HepG2 (cell line): Measurements from ENCODE around the gene EMC9. TPM values are rescaled to one million over a fixed set of nuclear protein-coding genes. Genes with fewer than 3 reads are reported as not detected.
A peak's percentile ranks its signal among the peaks of the same experiment; 100 is the strongest.

Experiments
- AGO1 ChIP-seq: fragments of 200-400 bp; formaldehyde crosslinking; IDR thresholded peaks from 2 replicates; pipeline ENCODE4 v1.6.1; 2017; ENCODE audit warnings: mild to moderate bottlenecking, low read depth, low read length, moderate library complexity; ENCODE audit not compliant: poor library complexity, severe bottlenecking
- ARHGAP35 ChIP-seq: sonication (generic); formaldehyde crosslinking; IDR thresholded peaks from 2 replicates; pipeline ENCODE4 v1.9.0; 2022; ENCODE audit warnings: mild to moderate bottlenecking, inconsistent platforms, moderate library complexity, missing genetic modification reagents, borderline replicate concordance
- ATF7 ChIP-seq, 2 experiments: fragments of 450-650 bp in 1 of 2; sonication (generic) in 1 of 2; formaldehyde crosslinking in 1 of 2; IDR thresholded peaks; 2 replicates each; pipeline versions ENCODE4 v1.4.0 to v1.6.1; 2016 to 2020; ENCODE audit warnings: antibody characterized with exemption in 1 of 2, mild to moderate bottlenecking in 1 of 2, missing genetic modification reagents in 1 of 2
- GTF2F1 ChIP-seq: fragments of 150-350 bp; IDR thresholded peaks from 2 replicates; pipeline ENCODE4 v1.6.1; 2014; ENCODE audit warnings: low read length
- JARID2 ChIP-seq: sonication (generic); formaldehyde crosslinking; IDR thresholded peaks from 2 replicates; pipeline ENCODE4 v1.8.1; 2023; ENCODE audit warnings: missing genetic modification reagents, inconsistent platforms; ENCODE audit not compliant: insufficient replicate concordance
- KDM3A ChIP-seq: IDR thresholded peaks from 2 replicates; pipeline ENCODE4 v1.6.1; 2018; ENCODE audit warnings: low read depth, missing compliant biosample characterization
- KMT2A ChIP-seq: sonication (generic); formaldehyde crosslinking; IDR thresholded peaks from 2 replicates; pipeline ENCODE4 v1.4.0; 2020; ENCODE audit warnings: missing genetic modification reagents
- MXD1 ChIP-seq: sonication (generic); formaldehyde crosslinking; IDR thresholded peaks from 2 replicates; pipeline ENCODE4 v1.4.0; 2020; ENCODE audit warnings: mild to moderate bottlenecking, missing genetic modification reagents
- NFE2 ChIP-seq: sonication (generic); formaldehyde crosslinking; IDR thresholded peaks from 2 replicates; pipeline ENCODE4 v1.4.0; 2020; ENCODE audit warnings: missing genetic modification reagents
- POGZ ChIP-seq: sonication (generic); formaldehyde crosslinking; IDR thresholded peaks from 2 replicates; pipeline ENCODE4 v1.4.0; 2020; ENCODE audit warnings: mild to moderate bottlenecking, missing genetic modification reagents
- SALL2 ChIP-seq: sonication (generic); formaldehyde crosslinking; IDR thresholded peaks from 2 replicates; pipeline ENCODE4 v1.8.1; 2023; ENCODE audit warnings: mild to moderate bottlenecking, missing genetic modification reagents, inconsistent platforms
- SETDB1 ChIP-seq: sonication (generic); formaldehyde crosslinking; IDR thresholded peaks from 2 replicates; pipeline ENCODE4 v1.5.1; 2020; ENCODE audit warnings: missing genetic modification reagents, mild to moderate bottlenecking, borderline replicate concordance
- THAP11 ChIP-seq: IDR thresholded peaks from 2 replicates; pipeline ENCODE4 v1.6.1; 2016; ENCODE audit warnings: missing biosample characterization, missing genetic modification reagents
- ZFP36 ChIP-seq: fragments of 150-350 bp; IDR thresholded peaks from 2 replicates; pipeline ENCODE4 v1.6.1; 2018; ENCODE audit warnings: borderline replicate concordance, low read length, low read depth; ENCODE audit not compliant: partially characterized antibody
- ZIK1 ChIP-seq: sonication (generic); formaldehyde crosslinking; IDR thresholded peaks from 2 replicates; pipeline ENCODE4 v1.5.0; 2020; ENCODE audit warnings: mild to moderate bottlenecking, low read depth, missing genetic modification reagents, borderline replicate concordance
- ZNF121 ChIP-seq: sonication (generic); formaldehyde crosslinking; IDR thresholded peaks from 2 replicates; pipeline ENCODE4 v1.5.0; 2020; ENCODE audit warnings: mild to moderate bottlenecking, missing genetic modification reagents
- ZNF124 ChIP-seq: sonication (generic); formaldehyde crosslinking; IDR thresholded peaks from 2 replicates; pipeline ENCODE4 v1.4.0; 2020; ENCODE audit warnings: missing genetic modification reagents
- ZNF510 ChIP-seq: sonication (generic); formaldehyde crosslinking; IDR thresholded peaks from 2 replicates; pipeline ENCODE4 v1.4.0; 2020; ENCODE audit warnings: low read depth, mild to moderate bottlenecking, missing genetic modification reagents
- ZNF557 ChIP-seq: sonication (generic); formaldehyde crosslinking; IDR thresholded peaks from 2 replicates; pipeline ENCODE4 v1.4.0; 2020; ENCODE audit warnings: missing genetic modification reagents
- ZNF777 ChIP-seq: sonication (generic); formaldehyde crosslinking; IDR thresholded peaks from 2 replicates; pipeline ENCODE4 v1.4.0; 2020; ENCODE audit warnings: missing genetic modification reagents
- ZNF879 ChIP-seq: sonication (generic); formaldehyde crosslinking; IDR thresholded peaks from 2 replicates; pipeline ENCODE4 v1.8.1; 2023; ENCODE audit warnings: missing genetic modification reagents
- ZSCAN25 ChIP-seq: sonication (generic); formaldehyde crosslinking; IDR thresholded peaks from 2 replicates; pipeline ENCODE4 v1.8.0; 2022; ENCODE audit warnings: mild to moderate bottlenecking, missing genetic modification reagents
- polyA plus RNA-seq, 8 experiments: library from polyadenylated mRNA; depleted of rRNA in 3 of 8; stranded (reverse) in 7 of 8; unstranded in 1 of 8; fragments of >200 nt; fragmentation: Illumina TruSeq in 4 of 8; extraction: Trizol in 4 of 8; gene quantifications; 2 replicates each; pipeline versions ENCODE4 v1.2.1 to v1.2.3, GENCODE V29; 2011 to 2016; ENCODE audit warnings: low read depth in 4 of 8, missing spikeins in 1 of 8, mixed read lengths in 1 of 8; ENCODE audit not compliant: insufficient read depth in 1 of 8
- total RNA-seq, 5 experiments: library from RNA; depleted of rRNA; stranded (reverse); fragments of >200 nt; fragmentation: Illumina TruSeq; extraction: Trizol; gene quantifications; 2 replicates each; pipeline ENCODE4 v1.2.3, GENCODE V29; 2016; ENCODE audit warnings: low read depth in 1 of 5
- TF ChIP-seq, protein P1 (sequence below): sonication (generic); formaldehyde crosslinking; IDR thresholded peaks from 2 replicates; pipeline ENCODE4 v1.4.0; 2020; ENCODE audit warnings: missing genetic modification reagents
- TF ChIP-seq, protein P2 (sequence below): fragments of 450-650 bp; IDR thresholded peaks from 2 replicates; pipeline ENCODE4 v1.6.1; 2017
- TF ChIP-seq, protein P3 (sequence below): sonication (generic); formaldehyde crosslinking; IDR thresholded peaks from 2 replicates; pipeline ENCODE4 v1.8.1; 2023; ENCODE audit warnings: mild to moderate bottlenecking, inconsistent platforms, moderate library complexity, missing genetic modification reagents, borderline replicate concordance

The EMC9 gene
- total and polyA plus RNA-seq, 2 of the 13 experiments (the other 11 are each of a cell fraction or from before 2014, with no cell fraction given): 60.5 to 78.7 TPM

DNA sequence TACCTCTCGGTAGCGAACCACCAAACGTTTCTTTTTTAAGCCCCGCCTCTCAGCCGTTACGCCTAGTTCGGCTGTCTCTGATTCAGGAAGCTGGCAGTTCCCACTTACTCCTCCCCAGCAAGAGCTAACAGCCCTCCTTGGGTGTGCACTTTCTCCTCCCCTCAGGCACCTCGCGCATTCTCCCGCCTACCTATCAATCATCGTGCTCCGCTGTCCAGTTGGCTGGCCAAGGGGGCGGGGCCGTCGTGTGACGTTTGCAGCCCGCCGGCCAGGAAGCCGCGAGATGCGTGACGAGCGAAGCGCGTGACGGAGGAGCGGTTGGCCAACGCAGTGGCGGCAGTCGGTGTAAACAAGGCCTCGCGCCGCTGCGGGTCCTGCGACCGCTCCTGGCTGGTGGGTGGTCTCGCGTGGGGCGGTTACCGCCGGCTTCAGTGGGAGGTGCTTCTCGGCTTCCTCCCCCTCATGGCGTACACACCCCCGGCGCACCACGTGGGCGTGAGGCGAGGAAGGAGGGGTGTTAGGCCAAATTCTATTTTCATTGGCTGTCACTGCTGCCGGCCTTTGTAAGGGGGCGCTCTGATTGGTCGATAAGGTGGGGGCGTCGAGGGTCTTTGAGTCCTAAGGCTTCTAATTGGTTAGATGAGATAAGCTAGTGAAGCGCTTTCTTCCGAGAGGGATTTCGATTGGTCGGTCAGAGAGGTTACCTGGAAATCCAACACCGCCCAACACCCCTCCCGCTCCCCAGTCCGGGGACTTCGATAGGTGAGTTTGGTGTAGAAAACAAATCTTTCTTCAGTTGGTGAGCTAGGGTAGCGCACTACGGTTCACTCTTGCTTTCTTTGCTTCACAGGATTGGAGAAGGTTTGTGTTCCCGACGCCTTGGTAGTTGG lies 26.6 kb downstream of the EMC9 start, which contains the start of the genes DCAF11 and NRL (continued):
- TF ChIP-seq POGZ (CRISPR knock-in tag): peak; percentile 94; the same call in 1 of the 2 replicates
- TF ChIP-seq ZNF124: peak; percentile 16; the same call in 1 of the 2 replicates
- no peak for TF ChIP-seq ATF7 (IDR thresholded peaks at IDR 0.05)
- TF ChIP-seq ATF7 (CRISPR knock-in tag; IDR thresholded peaks at IDR 0.05): peak; percentile 85
- TF ChIP-seq ZSCAN25: peak; percentile 86; the same call in 1 of the 2 replicates
- TF ChIP-seq MXD1 (CRISPR knock-in tag): peak; percentile 99
- no peak; the same call in 1 of the 2 replicates for TF ChIP-seq KMT2A (CRISPR knock-in tag)
- TF ChIP-seq, protein P1, sequence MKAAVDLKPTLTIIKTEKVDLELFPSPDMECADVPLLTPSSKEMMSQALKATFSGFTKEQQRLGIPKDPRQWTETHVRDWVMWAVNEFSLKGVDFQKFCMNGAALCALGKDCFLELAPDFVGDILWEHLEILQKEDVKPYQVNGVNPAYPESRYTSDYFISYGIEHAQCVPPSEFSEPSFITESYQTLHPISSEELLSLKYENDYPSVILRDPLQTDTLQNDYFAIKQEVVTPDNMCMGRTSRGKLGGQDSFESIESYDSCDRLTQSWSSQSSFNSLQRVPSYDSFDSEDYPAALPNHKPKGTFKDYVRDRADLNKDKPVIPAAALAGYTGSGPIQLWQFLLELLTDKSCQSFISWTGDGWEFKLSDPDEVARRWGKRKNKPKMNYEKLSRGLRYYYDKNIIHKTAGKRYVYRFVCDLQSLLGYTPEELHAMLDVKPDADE (CRISPR knock-in tag): no peak
- no peak for TF ChIP-seq ZNF121 (CRISPR knock-in tag)
- TF ChIP-seq ZNF879 (CRISPR knock-in tag): peak; percentile 93; the same call in 1 of the 2 replicates
- TF ChIP-seq GTF2F1: no peak
- peak; percentile 94 for TF ChIP-seq JARID2 (CRISPR knock-in tag)
- TF ChIP-seq SETDB1 (CRISPR knock-in tag): no peak
- peak; percentile 95 for TF ChIP-seq ZNF510 (CRISPR knock-in tag)
- peak; percentile 96 for TF ChIP-seq ZIK1
- peak; percentile 72; the same call in 1 of the 2 replicates for TF ChIP-seq ZNF777
- no peak; the same call in 1 of the 2 replicates for TF ChIP-seq NFE2 (CRISPR knock-in tag)
- TF ChIP-seq, protein P2, sequence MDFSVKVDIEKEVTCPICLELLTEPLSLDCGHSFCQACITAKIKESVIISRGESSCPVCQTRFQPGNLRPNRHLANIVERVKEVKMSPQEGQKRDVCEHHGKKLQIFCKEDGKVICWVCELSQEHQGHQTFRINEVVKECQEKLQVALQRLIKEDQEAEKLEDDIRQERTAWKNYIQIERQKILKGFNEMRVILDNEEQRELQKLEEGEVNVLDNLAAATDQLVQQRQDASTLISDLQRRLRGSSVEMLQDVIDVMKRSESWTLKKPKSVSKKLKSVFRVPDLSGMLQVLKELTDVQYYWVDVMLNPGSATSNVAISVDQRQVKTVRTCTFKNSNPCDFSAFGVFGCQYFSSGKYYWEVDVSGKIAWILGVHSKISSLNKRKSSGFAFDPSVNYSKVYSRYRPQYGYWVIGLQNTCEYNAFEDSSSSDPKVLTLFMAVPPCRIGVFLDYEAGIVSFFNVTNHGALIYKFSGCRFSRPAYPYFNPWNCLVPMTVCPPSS: no peak
- peak; percentile 86 for TF ChIP-seq THAP11 (CRISPR knock-in tag)
- TF ChIP-seq ZFP36: no peak
- TF ChIP-seq AGO1: peak; percentile 87
- TF ChIP-seq KDM3A (CRISPR knock-in tag): peak; percentile 87
- TF ChIP-seq ZNF557 (CRISPR knock-in tag): no peak; the same call in none of the 2 replicates
- TF ChIP-seq, protein P3, sequence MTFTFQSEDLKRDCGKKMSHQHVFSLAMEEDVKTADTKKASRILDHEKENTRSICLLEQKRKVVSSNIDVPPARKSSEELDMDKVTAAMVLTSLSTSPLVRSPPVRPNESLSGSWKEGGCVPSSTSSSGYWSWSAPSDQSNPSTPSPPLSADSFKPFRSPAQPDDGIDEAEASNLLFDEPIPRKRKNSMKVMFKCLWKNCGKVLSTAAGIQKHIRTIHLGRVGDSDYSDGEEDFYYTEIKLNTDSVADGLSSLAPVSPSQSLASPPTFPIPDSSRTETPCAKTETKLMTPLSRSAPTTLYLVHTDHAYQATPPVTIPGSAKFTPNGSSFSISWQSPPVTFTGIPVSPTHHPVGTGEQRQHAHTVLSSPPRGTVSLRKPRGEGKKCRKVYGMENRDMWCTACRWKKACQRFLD: peak; percentile 97; the same call in 1 of the 2 replicates
- TF ChIP-seq SALL2 (CRISPR knock-in tag): peak; percentile 91; the same call in 1 of the 2 replicates
- TF ChIP-seq ARHGAP35 (CRISPR knock-in tag): peak; percentile 93
